Parathyroid adenoma (tissue), 2 donors: Measurements from ENCODE around the gene RNF40.

Experiments
- H2AFZ ChIP-seq: fragments of 300-600 bp; sonication (generic); one replicate; pipeline ENCODE4 v1.7.0; 2017; ENCODE audit warnings: antibody characterized with exemption, mild to moderate bottlenecking
- H3K27ac ChIP-seq: fragments of 300-600 bp; sonication (generic); one replicate; pipeline ENCODE4 v1.7.0; 2017
- H3K27me3 ChIP-seq: fragments of 300-600 bp; sonication (generic); one replicate; pipeline ENCODE4 v1.7.0; 2017; ENCODE audit warnings: low read length; ENCODE audit not compliant: control insufficient read depth, insufficient read depth
- H3K36me3 ChIP-seq: fragments of 300-600 bp; sonication (generic); one replicate; pipeline ENCODE4 v1.7.0; 2017; ENCODE audit warnings: low read length; ENCODE audit not compliant: control insufficient read depth, insufficient read depth
- H3K4me1 ChIP-seq: fragments of 300-600 bp; sonication (generic); one replicate; pipeline ENCODE4 v1.7.0; 2017; ENCODE audit warnings: control low read depth
- H3K4me2 ChIP-seq: fragments of 300-600 bp; sonication (generic); one replicate; pipeline ENCODE4 v1.7.0; 2017; ENCODE audit warnings: low read length
- H3K4me3 ChIP-seq: fragments of 300-600 bp; sonication (generic); one replicate; pipeline ENCODE4 v1.7.0; 2017; ENCODE audit warnings: low read depth, low read length
- H3K79me2 ChIP-seq: fragments of 300-600 bp; sonication (generic); one replicate; pipeline ENCODE4 v1.7.0; 2017; ENCODE audit warnings: control low read depth
- H3K9ac ChIP-seq: fragments of 300-600 bp; sonication (generic); one replicate; pipeline ENCODE4 v1.7.0; 2017; ENCODE audit warnings: mild to moderate bottlenecking
- H3K9me3 ChIP-seq: fragments of 300-600 bp; sonication (generic); one replicate; pipeline ENCODE4 v1.7.0; 2017; ENCODE audit warnings: low read length; ENCODE audit not compliant: control insufficient read depth
- CTCF ChIP-seq: fragments of 300-600 bp; sonication (generic); IDR thresholded peaks from one replicate; pipeline ENCODE4 v1.7.0; 2017; ENCODE audit warnings: antibody characterized with exemption, mild to moderate bottlenecking
- donor health status: primary hyperparathyroidism.

The RNF40 gene

GRCh38 chr16:30779596-30779995 is 17.5 kb downstream of the RNF40 start:
- Histone ChIP-seq H3K9ac (no peak overlapping the region), H3K9me3 (no peaks in the 10 kb centered on the region), H3K4me2 (no peak overlapping the region), H3K79me2 (no peaks in the 10 kb centered on the region), H2AFZ (no peak overlapping the region), H3K36me3 (no peaks in the 10 kb centered on the region), H3K4me1 (peaks cover 31% of the 10 kb centered on the region), H3K4me3 (no peak overlapping the region), H3K27ac (peak overlapping the region; percentile 1), H3K27me3 (no peaks in the 10 kb centered on the region)
- TF ChIP-seq CTCF: no peak

- peaks cover 27% of the 10 kb centered on the region for H3K4me1 ChIP-seq
- H3K9ac ChIP-seq: no peak overlapping the region
- no peak for TF ChIP-seq CTCF
- peak overlapping the region; percentile 1 for H3K27ac ChIP-seq
- H3K36me3 ChIP-seq: no peaks in the 10 kb centered on the region
- no peak overlapping the region for H3K4me3 ChIP-seq
- H2AFZ ChIP-seq: no peak overlapping the region
- H3K27me3 ChIP-seq: no peaks in the 10 kb centered on the region
- H3K79me2 ChIP-seq: peaks cover 2% of the 10 kb centered on the region
- no peak overlapping the region for H3K4me2 ChIP-seq
- no peaks in the 10 kb centered on the region for H3K9me3 ChIP-seq
These were observed 17.9 kb downstream of the RNF40 start for GRCh38 chr16:30780021-30780420.

GRCh38 chr16:30780549-30780948 is 18.4 kb downstream of the RNF40 start:
- Histone ChIP-seq H3K4me3 (no peak overlapping the region), H3K9ac (no peak overlapping the region), H3K4me2 (no peak overlapping the region), H3K27me3 (no peaks in the 10 kb centered on the region), H3K36me3 (no peaks in the 10 kb centered on the region), H3K27ac (peak overlapping the region; percentile 1), H2AFZ (no peak overlapping the region), H3K4me1 (peaks cover 28% of the 10 kb centered on the region), H3K79me2 (peaks cover 2% of the 10 kb centered on the region), H3K9me3 (no peaks in the 10 kb centered on the region)
- TF ChIP-seq CTCF: no peak

- H3K9ac ChIP-seq: no peak overlapping the region
- H3K79me2 ChIP-seq: peaks cover 2% of the 10 kb centered on the region
- no peak overlapping the region for H2AFZ ChIP-seq
- H3K9me3 ChIP-seq: no peaks in the 10 kb centered on the region
- no peak overlapping the region for H3K27ac ChIP-seq
- H3K4me1 ChIP-seq: peaks cover 21% of the 10 kb centered on the region
- no peaks in the 10 kb centered on the region for H3K27me3 ChIP-seq
- H3K4me3 ChIP-seq: no peak overlapping the region
- no peaks in the 10 kb centered on the region for H3K36me3 ChIP-seq
- no peak for TF ChIP-seq CTCF
- no peak overlapping the region for H3K4me2 ChIP-seq
These were observed 20.6 kb downstream of the RNF40 start for GRCh38 chr16:30782486-30783279.
